NCI-H748 (cell line): ENCODE measurements around the gene PRPSAP1.
A peak's percentile ranks its signal among the peaks of the same experiment; 100 is the strongest.

Experiments
- DNase-seq: peaks from one replicate; lab custom pipeline; 2025; ENCODE audit not compliant: unreplicated experiment; lab: John Stamatoyannopoulos, UW

Gene PRPSAP1

GRCh38 chr17:76267051-76267576 is 86.6 kb downstream of the PRPSAP1 start:
- DNase-seq: no peak

DNA sequence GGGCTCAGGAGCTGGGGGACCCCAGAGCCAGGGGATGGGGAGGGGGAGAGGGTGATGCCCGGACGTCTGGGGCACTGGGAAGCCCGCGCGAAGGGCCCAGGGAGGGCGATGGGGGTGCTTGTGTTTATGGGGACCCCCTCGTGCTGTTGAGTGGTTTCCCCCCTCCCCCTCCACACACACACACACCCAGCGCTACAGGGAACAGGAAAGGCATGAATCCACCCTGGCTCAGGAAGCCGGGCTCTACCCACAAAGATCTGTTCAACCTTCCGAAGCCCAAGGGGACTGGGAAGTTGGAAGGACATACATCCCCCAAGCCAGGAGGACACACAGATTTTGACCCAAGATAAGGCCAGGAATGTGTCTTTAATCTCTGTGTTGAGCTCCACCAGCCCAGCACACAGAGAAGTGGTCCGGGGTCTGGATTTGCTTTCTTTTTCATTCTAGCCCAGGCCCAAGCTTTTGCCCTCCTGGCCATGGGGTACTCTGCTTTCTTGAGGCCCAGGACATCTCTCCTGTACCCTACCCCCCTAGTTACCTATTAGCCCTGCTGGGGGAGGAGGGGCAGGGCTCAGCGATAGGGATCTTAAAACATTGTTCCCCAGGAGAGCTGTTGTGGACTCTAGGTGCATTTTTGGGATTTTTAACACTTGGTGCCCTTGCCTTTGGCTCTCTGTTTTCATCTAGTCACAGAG is 87.3 kb downstream of the PRPSAP1 start:
- DNase-seq: no peak

DNA sequence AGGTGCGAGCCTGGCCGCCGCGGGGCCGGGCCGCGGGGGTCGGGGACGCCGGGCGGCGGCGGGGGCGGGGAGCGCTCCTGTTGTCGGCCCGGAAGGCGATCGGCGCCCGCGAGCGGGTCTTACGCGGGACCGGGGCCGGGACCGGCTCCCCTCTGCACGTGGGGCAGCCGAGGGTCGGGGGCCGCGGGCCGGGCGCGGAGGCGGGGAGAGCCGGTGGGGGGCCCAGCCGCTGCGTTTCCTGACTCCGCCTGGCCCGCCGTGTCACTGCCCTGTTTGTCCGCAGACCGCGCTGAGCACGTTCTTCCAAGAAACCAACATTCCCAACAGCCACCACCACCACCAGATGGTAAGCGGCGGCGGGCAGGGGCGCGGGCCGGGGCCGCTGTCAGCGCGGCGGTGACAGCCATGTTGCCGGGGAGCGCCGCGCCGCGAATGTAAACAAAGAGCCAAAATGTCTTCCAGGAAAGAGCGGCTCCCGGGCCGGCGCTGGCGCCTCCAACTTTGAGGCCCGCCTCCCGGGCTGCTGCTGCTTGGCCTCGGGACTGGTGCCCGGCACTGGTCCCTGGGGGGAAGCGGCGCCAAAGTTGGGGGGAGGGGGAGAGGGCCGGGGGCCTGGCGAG is 88.0 kb downstream of the PRPSAP1 start:
- DNase-seq: peak; percentile 39

DNA sequence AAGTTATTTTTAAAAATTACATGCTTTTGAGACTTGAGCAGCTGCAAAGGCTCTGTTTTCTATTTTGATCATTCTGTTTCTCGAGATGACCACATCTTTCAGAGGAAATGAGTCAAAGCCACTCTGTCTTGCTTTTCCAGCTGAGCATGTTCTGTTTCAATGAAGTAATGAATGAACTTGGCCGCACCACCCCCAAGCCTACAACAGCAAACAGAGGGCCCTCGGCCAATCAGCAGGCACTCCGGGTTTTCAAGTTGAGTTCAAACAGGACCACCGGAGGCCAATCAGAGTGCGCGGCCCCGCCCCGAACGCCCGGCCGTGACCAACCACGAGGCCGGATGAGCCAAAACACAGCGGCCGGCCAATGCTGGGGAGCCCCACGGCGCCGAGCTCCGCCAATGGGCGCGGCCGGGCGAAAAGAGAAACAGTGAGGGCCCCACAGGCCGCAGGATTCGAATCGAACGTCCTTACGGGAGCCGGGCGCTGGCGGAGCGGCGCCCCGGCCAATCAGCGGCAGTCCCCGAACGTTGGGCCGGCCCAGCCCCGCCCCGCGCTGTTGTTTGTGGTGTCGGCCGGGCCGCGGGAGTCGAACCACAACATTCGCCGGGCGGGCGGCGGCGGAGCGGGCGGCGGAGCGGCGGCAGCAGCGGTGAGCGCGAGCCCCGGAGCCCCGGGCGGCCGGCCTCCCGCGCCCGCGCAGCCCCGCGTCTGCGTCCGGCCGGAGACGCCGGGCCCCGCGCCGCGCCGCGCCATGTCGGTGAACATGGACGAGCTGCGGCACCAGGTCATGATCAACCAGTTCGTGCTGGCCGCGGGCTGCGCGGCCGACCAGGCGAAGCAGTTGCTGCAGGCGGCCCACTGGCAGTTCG is 88.7 kb downstream of the PRPSAP1 start, which contains the start of gene UBALD2:
Gene UBALD2, plus strand, starts transcription at position 594 of the 869 bp plus-strand sequence. Its CDS starts 158 bp downstream, at position 752.
- DNase-seq: peak; percentile 97

DNA sequence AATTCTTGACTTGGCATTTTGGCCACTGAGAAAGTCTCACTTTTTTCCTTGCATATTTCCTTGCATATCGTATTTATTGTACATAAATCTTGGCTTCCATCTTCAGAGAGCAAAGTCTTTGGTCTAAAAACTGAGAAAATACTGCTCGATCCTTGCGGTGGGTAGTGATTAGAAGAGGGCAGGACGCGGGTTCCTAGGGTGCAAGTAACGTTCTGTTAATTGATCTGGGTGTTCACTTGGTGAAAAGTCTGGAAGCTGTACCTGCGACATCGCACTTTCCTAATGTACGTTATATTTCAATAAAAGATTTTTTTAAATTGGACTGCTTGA is 89.3 kb downstream of the PRPSAP1 start:
- no peak for DNase-seq

GRCh38 chr17:76263896-76264295 is 89.8 kb downstream of the PRPSAP1 start:
- DNase-seq: no peak

GRCh38 chr17:76262732-76263344 is 90.9 kb downstream of the PRPSAP1 start:
- no peak for DNase-seq

DNA sequence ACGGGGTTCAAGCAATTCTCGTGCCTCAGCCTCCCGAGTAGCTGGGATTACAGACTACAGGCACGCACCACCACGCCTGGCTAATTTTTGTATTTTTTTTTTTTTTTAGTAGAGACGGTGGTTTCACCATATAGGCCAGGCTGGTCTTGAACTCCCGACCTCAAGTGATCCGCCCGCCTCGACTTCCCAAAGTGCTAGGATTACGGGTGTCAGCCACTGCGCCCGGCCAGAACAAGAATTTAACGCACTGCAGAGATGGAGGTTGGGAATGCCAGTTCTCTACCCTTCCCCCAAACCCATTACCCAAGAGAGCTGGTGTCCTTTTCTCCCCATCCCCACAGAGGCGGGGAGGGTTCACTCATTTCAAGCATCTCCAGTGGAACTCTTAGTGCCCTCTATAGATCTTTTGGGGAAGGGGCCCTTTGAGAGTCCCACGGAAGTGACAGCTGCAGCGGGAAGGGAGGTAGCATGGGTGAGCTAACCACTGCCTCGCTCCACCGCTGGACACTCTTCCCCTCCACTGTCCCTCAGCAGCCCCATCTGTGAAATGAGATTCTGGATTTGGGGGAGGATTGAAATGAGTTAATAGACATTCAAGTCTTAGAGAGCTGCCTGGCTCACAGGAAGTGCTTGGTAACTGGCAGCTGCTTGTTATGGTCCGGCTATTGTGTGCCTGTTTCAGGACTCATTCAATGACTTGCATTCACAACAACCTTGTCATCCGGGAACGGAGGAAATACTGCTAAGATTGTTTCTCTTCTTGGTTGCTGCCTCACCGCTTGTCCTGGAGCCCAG is 92.1 kb downstream of the PRPSAP1 start:
- no peak for DNase-seq

GRCh38 chr17:76260669-76261068 is 93.0 kb downstream of the PRPSAP1 start:
- DNase-seq: no peak

DNA sequence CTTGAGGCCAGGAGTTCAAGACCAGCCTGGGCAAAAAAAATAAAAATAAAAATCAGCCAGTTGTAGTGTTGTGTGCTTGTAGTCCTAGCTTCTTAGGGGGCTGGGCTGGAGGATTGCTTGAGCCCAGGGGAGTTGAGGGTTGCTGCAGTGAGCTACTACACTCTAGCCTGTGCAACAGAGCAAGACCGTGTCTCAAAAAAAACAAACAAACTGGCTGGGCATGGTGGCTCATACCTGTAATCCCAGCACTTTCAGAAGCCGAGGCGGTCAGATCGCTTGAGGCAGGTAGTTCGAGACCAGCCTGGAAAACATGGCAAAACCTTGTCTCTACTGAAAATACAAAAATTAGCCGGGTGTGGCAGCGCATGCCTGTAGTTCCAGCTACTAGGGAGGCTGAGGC is 93.5 kb downstream of the PRPSAP1 start:
- DNase-seq: no peak
